Measurements from ENCODE around the gene ZNF483. TPM values are rescaled to one million over a fixed set of nuclear protein-coding genes. Genes with fewer than 3 reads are reported as not detected.
"Not testable (repeated sequence)": the region's sequence is repeated elsewhere in the genome, so short reads cannot be mapped to it uniquely, and the experiment has no call there.

Gene ZNF483
- total RNA-seq, 4 donors from 2014 or later, result 2.2 to 4.9 (median 3.4) TPM

GRCh38 chr9:111531716-111532115 lies 6.7 kb downstream of the ZNF483 start:
- Histone ChIP-seq H3K4me3 (no peak overlapping the region), H3K9me3 (peaks cover 6 to 7% of the 10 kb centered on the region in 2 donors), H3K36me3 (peaks cover 0 to 26% (median 4%) of the 10 kb centered on the region in 4 donors), H3K27me3 (peaks cover 7% of the 10 kb centered on the region), H3K27ac (no peak overlapping the region), H3K4me1 (no peaks in the 10 kb centered on the region)
- in situ Hi-C loops (cut with MboI; ENCODE audit: low pct_ligation_motif_present in 1 of 4, low pct_unique_long_range_greater_than_20kb in 1 of 4, low sequenced_read_pairs in 3 of 4), result no loop called here
- TF ChIP-seq POLR2A (IDR thresholded peaks at IDR 0.05) (no peak), POLR2AphosphoS5 (IDR thresholded peaks at IDR 0.05) (no peak), EP300 (IDR thresholded peaks at IDR 0.05; ENCODE audit: low read depth) (no peak)
- TF ChIP-seq, protein P1, sequence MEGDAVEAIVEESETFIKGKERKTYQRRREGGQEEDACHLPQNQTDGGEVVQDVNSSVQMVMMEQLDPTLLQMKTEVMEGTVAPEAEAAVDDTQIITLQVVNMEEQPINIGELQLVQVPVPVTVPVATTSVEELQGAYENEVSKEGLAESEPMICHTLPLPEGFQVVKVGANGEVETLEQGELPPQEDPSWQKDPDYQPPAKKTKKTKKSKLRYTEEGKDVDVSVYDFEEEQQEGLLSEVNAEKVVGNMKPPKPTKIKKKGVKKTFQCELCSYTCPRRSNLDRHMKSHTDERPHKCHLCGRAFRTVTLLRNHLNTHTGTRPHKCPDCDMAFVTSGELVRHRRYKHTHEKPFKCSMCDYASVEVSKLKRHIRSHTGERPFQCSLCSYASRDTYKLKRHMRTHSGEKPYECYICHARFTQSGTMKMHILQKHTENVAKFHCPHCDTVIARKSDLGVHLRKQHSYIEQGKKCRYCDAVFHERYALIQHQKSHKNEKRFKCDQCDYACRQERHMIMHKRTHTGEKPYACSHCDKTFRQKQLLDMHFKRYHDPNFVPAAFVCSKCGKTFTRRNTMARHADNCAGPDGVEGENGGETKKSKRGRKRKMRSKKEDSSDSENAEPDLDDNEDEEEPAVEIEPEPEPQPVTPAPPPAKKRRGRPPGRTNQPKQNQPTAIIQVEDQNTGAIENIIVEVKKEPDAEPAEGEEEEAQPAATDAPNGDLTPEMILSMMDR (IDR thresholded peaks at IDR 0.05), result no peak
- 90 to 98% methylated on average over 4 of the region's 4 CpGs for WGBS, 2 donors (ENCODE audit: low coverage in 1 of 2)
- intact Hi-C loops (cut with DNase I; ENCODE audit: low total_unique reads), result no loop called here
- no peak for DNase-seq

DNA sequence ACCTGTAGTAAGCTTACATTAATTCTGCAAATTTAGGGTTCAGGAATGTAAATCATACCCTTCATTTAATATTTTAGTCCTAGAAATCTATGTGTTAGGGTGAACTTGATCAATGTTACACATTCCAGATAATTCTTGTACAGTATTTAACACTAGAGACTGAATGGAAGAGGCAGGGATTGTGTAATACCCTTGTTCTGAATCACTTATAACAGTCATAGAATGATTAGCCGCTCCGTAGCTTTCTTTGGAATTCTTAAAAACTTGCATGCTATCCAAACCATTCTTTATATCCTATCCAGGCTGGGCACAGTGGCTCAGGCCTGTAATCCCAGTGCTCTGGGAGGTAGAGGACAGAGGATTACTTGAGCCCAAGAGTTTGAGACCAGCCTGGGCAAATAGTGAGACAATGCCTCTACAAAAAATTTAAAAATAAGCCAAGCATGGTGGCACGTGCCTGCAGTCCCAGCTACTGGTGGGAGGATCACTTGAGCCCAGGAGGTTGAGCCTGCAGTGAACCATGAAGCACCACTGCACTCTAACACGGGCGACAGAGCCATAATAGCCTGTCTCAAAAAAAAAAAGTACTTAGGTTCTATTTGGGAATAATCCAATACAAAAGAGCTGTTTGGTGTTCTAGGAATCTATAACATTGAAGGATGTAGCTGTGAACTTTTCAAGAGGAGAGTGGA lies 8.3 kb downstream of the ZNF483 start:
- H3K27me3 ChIP-seq, result no peaks in the 10 kb centered on the region
- WGBS, 2 donors (ENCODE audit: low coverage in 1 of 2), result 87 to 92% methylated on average over 3 to 5 of the region's 5 CpGs
- TF ChIP-seq EP300 (IDR thresholded peaks at IDR 0.05; ENCODE audit: low read depth), result no peak
- TF ChIP-seq POLR2AphosphoS5 (IDR thresholded peaks at IDR 0.05), result no peak
- TF ChIP-seq POLR2A (IDR thresholded peaks at IDR 0.05), result no peak
- TF ChIP-seq, protein P1 (IDR thresholded peaks at IDR 0.05), result no peak
- intact Hi-C loops (cut with DNase I; ENCODE audit: low total_unique reads), result no loop called here
- no peak for DNase-seq
- in situ Hi-C loops (cut with MboI; ENCODE audit: low pct_ligation_motif_present in 1 of 4, low pct_unique_long_range_greater_than_20kb in 1 of 4, low sequenced_read_pairs in 3 of 4), result no loop called here
- peaks cover 0 to 26% (median 6%) of the 10 kb centered on the region in 4 donors for H3K36me3 ChIP-seq
- peaks cover 21% of the 10 kb centered on the region in 2 donors for H3K9me3 ChIP-seq
- no peak overlapping the region for H3K27ac ChIP-seq
- H3K4me3 ChIP-seq, result no peak overlapping the region
- H3K4me1 ChIP-seq, result no peaks in the 10 kb centered on the region

GRCh38 chr9:111542497-111543254 lies 17.7 kb downstream of the ZNF483 start:
- H3K27ac ChIP-seq, result no peak overlapping the region
- H3K36me3 ChIP-seq, result peaks cover 0 to 37% (median 10%) of the 10 kb centered on the region in 4 donors
- intact Hi-C loops (cut with DNase I; ENCODE audit: low total_unique reads), result no loop called here
- TF ChIP-seq POLR2AphosphoS5 (IDR thresholded peaks at IDR 0.05) (no peak), EP300 (IDR thresholded peaks at IDR 0.05; ENCODE audit: low read depth) (no peak), POLR2A (IDR thresholded peaks at IDR 0.05) (no peak)
- TF ChIP-seq, protein P1 (IDR thresholded peaks at IDR 0.05), result no peak
- H3K4me1 ChIP-seq, result no peaks in the 10 kb centered on the region
- 86 to 92% methylated on average over 6 to 11 of the region's 11 CpGs for WGBS, 2 donors (ENCODE audit: low coverage in 1 of 2)
- no peak overlapping the region for H3K4me3 ChIP-seq
- no peak for DNase-seq
- no peaks in the 10 kb centered on the region for H3K27me3 ChIP-seq
- H3K9me3 ChIP-seq, result peaks cover 80 to 92% of the 10 kb centered on the region in 2 donors
- in situ Hi-C loops (cut with MboI; ENCODE audit: low pct_ligation_motif_present in 1 of 4, low pct_unique_long_range_greater_than_20kb in 1 of 4, low sequenced_read_pairs in 3 of 4), result no loop called here

- Histone ChIP-seq H3K27ac (no peak overlapping the region), H3K9me3 (peaks cover 78 to 88% of the 10 kb centered on the region in 2 donors), H3K4me3 (no peak overlapping the region), H3K36me3 (peaks cover 0 to 17% (median 8%) of the 10 kb centered on the region in 4 donors), H3K4me1 (no peaks in the 10 kb centered on the region), H3K27me3 (no peaks in the 10 kb centered on the region)
- in situ Hi-C loops (cut with MboI; ENCODE audit: low pct_ligation_motif_present in 1 of 4, low pct_unique_long_range_greater_than_20kb in 1 of 4, low sequenced_read_pairs in 3 of 4), result no loop called here
- no peak for DNase-seq
- TF ChIP-seq POLR2A (IDR thresholded peaks at IDR 0.05), result no peak
- no peak for TF ChIP-seq POLR2AphosphoS5 (IDR thresholded peaks at IDR 0.05)
- TF ChIP-seq EP300 (IDR thresholded peaks at IDR 0.05; ENCODE audit: low read depth), result no peak
- TF ChIP-seq, protein P1 (IDR thresholded peaks at IDR 0.05), result no peak
- intact Hi-C loops (cut with DNase I; ENCODE audit: low total_unique reads), result no loop called here
- 71 to 93% methylated on average over 1 to 2 of the region's 2 CpGs for WGBS, 2 donors (ENCODE audit: low coverage in 1 of 2)
These were observed 23.6 kb downstream of the ZNF483 start for GRCh38 chr9:111548623-111549022.

- H3K4me3 ChIP-seq; intact Hi-C loops (cut with DNase I; ENCODE audit: low total_unique reads); H3K27ac ChIP-seq; in situ Hi-C loops (cut with MboI; ENCODE audit: low pct_ligation_motif_present in 1 of 4, low pct_unique_long_range_greater_than_20kb in 1 of 4, low sequenced_read_pairs in 3 of 4); H3K4me1 ChIP-seq; DNase-seq; H3K27me3 ChIP-seq; H3K36me3 ChIP-seq: not testable (repeated sequence)
- peaks cover 21 to 23% of the 10 kb centered on the region in 2 donors for H3K9me3 ChIP-seq
- 70 to 84% methylated on average over 1 to 2 of the region's 2 CpGs for WGBS, 2 donors (ENCODE audit: low coverage in 1 of 2)
These were observed 30.4 kb downstream of the ZNF483 start for GRCh38 chr9:111555425-111555824.
